Omental fat pad (tissue), 4 donors: ENCODE measurements around the gene MEGF11. TPM values are rescaled to one million over a fixed set of nuclear protein-coding genes. Genes with fewer than 3 reads are reported as not detected.

Source experiments
- ATAC-seq: fragments of 150-250 bp; one replicate; pipeline ENCODE4 v1.9.1; 2016; ENCODE audit warnings: mild to moderate bottlenecking, moderate library complexity; ENCODE audit not compliant: low FRiP score
- DNase-seq: peaks from one replicate; pipeline ENCODE4 v3.0.0-alpha.2; 2019; ENCODE audit warnings: low spot score
- total RNA-seq, 4 donors: library from RNA; depleted of rRNA; stranded (reverse); fragments of >200 nt; gene quantifications; one replicate each; pipeline ENCODE4 v1.1.0, GENCODE V29; 2016
- TF ChIP-seq, protein P1 (sequence below), 3 donors: fragments of 450-650 bp; IDR thresholded peaks; one replicate each; pipeline ENCODE4 v1.5.1; 2016 to 2017; ENCODE audit warnings: antibody characterized with exemption in 3 of 3, mild to moderate bottlenecking in 3 of 3, moderate library complexity in 2 of 3

MEGF11 gene
- total RNA-seq, 4 donors from 2014 or later, result 0.47 TPM; not detected in 3

GRCh38 chr15:65952391-65953053 is 301.0 kb downstream of the MEGF11 start:
- DNase-seq (no peak), ATAC-seq (no peak)
- TF ChIP-seq, protein P1, sequence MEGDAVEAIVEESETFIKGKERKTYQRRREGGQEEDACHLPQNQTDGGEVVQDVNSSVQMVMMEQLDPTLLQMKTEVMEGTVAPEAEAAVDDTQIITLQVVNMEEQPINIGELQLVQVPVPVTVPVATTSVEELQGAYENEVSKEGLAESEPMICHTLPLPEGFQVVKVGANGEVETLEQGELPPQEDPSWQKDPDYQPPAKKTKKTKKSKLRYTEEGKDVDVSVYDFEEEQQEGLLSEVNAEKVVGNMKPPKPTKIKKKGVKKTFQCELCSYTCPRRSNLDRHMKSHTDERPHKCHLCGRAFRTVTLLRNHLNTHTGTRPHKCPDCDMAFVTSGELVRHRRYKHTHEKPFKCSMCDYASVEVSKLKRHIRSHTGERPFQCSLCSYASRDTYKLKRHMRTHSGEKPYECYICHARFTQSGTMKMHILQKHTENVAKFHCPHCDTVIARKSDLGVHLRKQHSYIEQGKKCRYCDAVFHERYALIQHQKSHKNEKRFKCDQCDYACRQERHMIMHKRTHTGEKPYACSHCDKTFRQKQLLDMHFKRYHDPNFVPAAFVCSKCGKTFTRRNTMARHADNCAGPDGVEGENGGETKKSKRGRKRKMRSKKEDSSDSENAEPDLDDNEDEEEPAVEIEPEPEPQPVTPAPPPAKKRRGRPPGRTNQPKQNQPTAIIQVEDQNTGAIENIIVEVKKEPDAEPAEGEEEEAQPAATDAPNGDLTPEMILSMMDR (IDR thresholded peaks at IDR 0.05), result no peak

DNA sequence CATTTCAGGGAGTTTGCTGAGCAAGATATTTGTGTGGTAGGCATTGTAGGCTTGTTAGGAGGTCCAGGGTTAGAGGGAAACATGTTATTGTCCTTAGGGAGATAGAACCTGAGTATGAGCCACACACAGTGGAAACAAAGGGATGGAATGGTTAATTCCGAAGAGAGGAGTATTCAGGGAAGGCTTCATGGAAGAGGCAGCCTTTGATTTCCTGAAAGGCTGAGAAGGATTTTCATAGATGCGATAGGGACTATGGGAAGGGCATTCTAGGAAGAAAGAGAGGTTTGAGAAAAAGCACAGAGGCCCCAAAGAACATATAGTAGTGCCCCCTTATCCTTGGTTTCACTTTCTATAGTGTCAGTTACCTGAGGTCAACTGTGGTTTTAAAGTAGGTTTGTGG is 302.5 kb downstream of the MEGF11 start:
- DNase-seq (no peak), ATAC-seq (no peak)
- TF ChIP-seq, protein P1 (IDR thresholded peaks at IDR 0.05), result no peak

DNA sequence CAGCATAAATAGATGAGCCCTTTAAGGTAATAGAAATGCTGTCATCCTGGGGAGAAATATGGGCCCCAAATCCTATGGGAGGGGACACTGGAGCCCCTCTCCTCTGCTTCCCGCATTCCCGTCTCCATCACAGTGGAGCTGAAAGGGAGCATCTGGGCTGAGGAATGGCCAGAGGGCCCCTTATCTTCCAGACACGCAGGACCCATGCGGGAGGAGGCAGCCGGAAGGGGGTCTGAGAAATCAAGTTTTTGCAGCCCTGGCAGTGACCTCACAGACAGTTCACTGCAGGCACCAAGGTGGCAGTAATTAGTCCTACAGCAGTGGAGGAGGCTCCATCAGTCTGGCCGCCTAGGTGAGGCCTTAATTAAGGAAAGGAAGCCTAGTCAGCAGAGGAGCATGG is 304.1 kb downstream of the MEGF11 start:
- ATAC-seq, result no peak
- DNase-seq, result no peak
- TF ChIP-seq, protein P1 (IDR thresholded peaks at IDR 0.05), result no peak

DNA sequence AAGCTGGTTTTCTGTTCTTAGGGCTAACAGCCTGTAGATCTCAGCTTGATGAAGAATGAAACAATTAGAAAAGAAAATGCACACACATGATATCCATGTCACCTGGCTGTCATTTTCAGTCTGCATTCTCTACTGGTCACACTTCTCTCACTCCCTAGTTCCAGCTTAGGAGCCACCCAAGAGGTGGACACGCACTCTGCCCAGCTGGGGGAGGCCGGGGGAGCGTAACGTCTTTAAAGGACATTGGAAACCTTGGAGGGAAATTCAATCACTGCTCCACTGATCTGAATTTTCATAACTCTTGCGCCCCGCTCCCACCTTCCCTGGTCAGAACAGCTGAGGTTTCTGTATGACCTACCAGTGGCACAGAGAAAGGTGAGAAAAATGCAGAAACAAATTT is 304.5 kb downstream of the MEGF11 start:
- no peak for DNase-seq
- TF ChIP-seq, protein P1 (IDR thresholded peaks at IDR 0.05), result no peak
- ATAC-seq, result no peak

GRCh38 chr15:65948383-65948782 is 305.2 kb downstream of the MEGF11 start:
- DNase-seq (no peak), ATAC-seq (no peak)
- TF ChIP-seq, protein P1 (IDR thresholded peaks at IDR 0.05), result no peak

GRCh38 chr15:65947041-65947440 is 306.5 kb downstream of the MEGF11 start:
- TF ChIP-seq, protein P1 (IDR thresholded peaks at IDR 0.05), result no peak
- DNase-seq, result no peak
- no peak for ATAC-seq

GRCh38 chr15:65945616-65946015 is 307.9 kb downstream of the MEGF11 start:
- TF ChIP-seq, protein P1 (IDR thresholded peaks at IDR 0.05), result no peak
- DNase-seq (no peak), ATAC-seq (no peak)
